Superior temporal gyrus (tissue), 1 donor: Measurements from ENCODE around the gene LRMDA.
"Not testable (repeated sequence)": the region's sequence is repeated elsewhere in the genome, so short reads cannot be mapped to it uniquely, and the experiment has no call there.

ENCODE experiments used
- DNase-seq: peaks from one replicate; pipeline ENCODE4 v3.0.0-alpha.2; 2016; ENCODE audit errors: extremely low spot score

Gene LRMDA

GRCh38 chr10:75611993-75612372 lies 180.6 kb downstream of the LRMDA start:
- DNase-seq = no peak

GRCh38 chr10:75612904-75613684 lies 181.7 kb downstream of the LRMDA start:
- DNase-seq = peak; percentile 32

- DNase-seq = no peak
These were observed 182.5 kb downstream of the LRMDA start for GRCh38 chr10:75613685-75614504.

GRCh38 chr10:75616076-75616475 lies 184.7 kb downstream of the LRMDA start:
- no peak for DNase-seq

GRCh38 chr10:75616874-75617478 lies 185.6 kb downstream of the LRMDA start:
- DNase-seq = no peak

- no peak for DNase-seq
These were observed 186.2 kb downstream of the LRMDA start for GRCh38 chr10:75617485-75618155.

- DNase-seq = no peak
These were observed 188.2 kb downstream of the LRMDA start for GRCh38 chr10:75619635-75620034.

- no peak for DNase-seq
These were observed 188.9 kb downstream of the LRMDA start for GRCh38 chr10:75620356-75620755.

- DNase-seq = not testable (repeated sequence)
These were observed 189.6 kb downstream of the LRMDA start for GRCh38 chr10:75621003-75621402.

- no peak for DNase-seq
These were observed 191.1 kb downstream of the LRMDA start for GRCh38 chr10:75622503-75622902.

- no peak for DNase-seq
These were observed 192.1 kb downstream of the LRMDA start for GRCh38 chr10:75623310-75624093.

- DNase-seq = no peak
These were observed 193.2 kb downstream of the LRMDA start for GRCh38 chr10:75624638-75625037.

GRCh38 chr10:75630746-75631145 lies 199.3 kb downstream of the LRMDA start:
- no peak for DNase-seq

- DNase-seq = no peak
These were observed 201.5 kb downstream of the LRMDA start for GRCh38 chr10:75632805-75633462.

- no peak for DNase-seq
These were observed 202.1 kb downstream of the LRMDA start for GRCh38 chr10:75633568-75633967.

- no peak for DNase-seq
These were observed 203.5 kb downstream of the LRMDA start for GRCh38 chr10:75634947-75635346.

- DNase-seq = no peak
These were observed 207.3 kb downstream of the LRMDA start for GRCh38 chr10:75638752-75639151.

- no peak for DNase-seq
These were observed 208.3 kb downstream of the LRMDA start for GRCh38 chr10:75639736-75640135.

GRCh38 chr10:75640381-75640780 lies 209.0 kb downstream of the LRMDA start:
- DNase-seq = no peak

- no peak for DNase-seq
These were observed 209.4 kb downstream of the LRMDA start for GRCh38 chr10:75640803-75641202.

GRCh38 chr10:75643405-75643804 lies 212.0 kb downstream of the LRMDA start:
- DNase-seq = no peak
